ENCODE data around the gene PRXL2A. TPM values are rescaled to one million over a fixed set of nuclear protein-coding genes. Genes with fewer than 3 reads are reported as not detected.
A peak's percentile ranks its signal among the peaks of the same experiment; 100 is the strongest.

The PRXL2A gene
- total and polyA plus RNA-seq, 3 donors from 2014 or later, result 102 to 106 (median 104) TPM

GRCh38 chr10:80372675-80373074 lies 35.7 kb upstream of the PRXL2A start:
- Histone ChIP-seq H3K4me1 (no peaks in the 10 kb centered on the region), H3K27ac (peak overlapping the region in 1 of 2 donors; percentile 56), H3K27me3 (no peaks in the 10 kb centered on the region), H3K36me3 (ENCODE audit: low read depth, missing control alignments) (no peaks in the 10 kb centered on the region), H3K9me3 (no peaks in the 10 kb centered on the region), H3K4me3 (no peak overlapping the region)
- 68 to 69% methylated on average over 5 of the region's 5 CpGs for WGBS, 2 donors
- intact Hi-C loops (cut with DNase I; ENCODE audit: low total_unique reads), result no loop called here
- DNase-seq, result peak; percentile 76
- TF ChIP-seq CTCF (IDR thresholded peaks at IDR 0.05) (no peak), POLR2A (IDR thresholded peaks at IDR 0.05) (no peak)

GRCh38 chr10:80373502-80373901 lies 34.8 kb upstream of the PRXL2A start:
- Histone ChIP-seq H3K36me3 (ENCODE audit: low read depth, missing control alignments) (no peaks in the 10 kb centered on the region), H3K9me3 (no peaks in the 10 kb centered on the region), H3K27ac (peak overlapping the region; percentile 21 to 66), H3K4me3 (no peak overlapping the region), H3K4me1 (no peaks in the 10 kb centered on the region), H3K27me3 (no peaks in the 10 kb centered on the region)
- DNase-seq, result no peak
- TF ChIP-seq POLR2A (IDR thresholded peaks at IDR 0.05) (no peak), CTCF (IDR thresholded peaks at IDR 0.05) (no peak)
- WGBS, 2 donors, result 63% methylated on average over 2 of the region's 2 CpGs
- intact Hi-C loops (cut with DNase I; ENCODE audit: low total_unique reads), result no loop called here

- Histone ChIP-seq H3K27ac (no peak overlapping the region), H3K4me3 (no peak overlapping the region), H3K36me3 (ENCODE audit: low read depth, missing control alignments) (no peaks in the 10 kb centered on the region), H3K9me3 (no peaks in the 10 kb centered on the region), H3K27me3 (no peaks in the 10 kb centered on the region), H3K4me1 (peaks cover 4% of the 10 kb centered on the region)
- TF ChIP-seq CTCF (IDR thresholded peaks at IDR 0.05) (no peak), POLR2A (IDR thresholded peaks at IDR 0.05) (no peak)
- intact Hi-C loops (cut with DNase I; ENCODE audit: low total_unique reads), result no loop called here
- WGBS, 2 donors, result 58 to 79% methylated on average over 3 of the region's 3 CpGs
- no peak for DNase-seq
Measured at GRCh38 chr10:80379701-80380100, 28.6 kb upstream of the PRXL2A start.

GRCh38 chr10:80380185-80380584 lies 28.2 kb upstream of the PRXL2A start:
- intact Hi-C loops (cut with DNase I; ENCODE audit: low total_unique reads), result no loop called here
- peaks cover 4% of the 10 kb centered on the region for H3K4me1 ChIP-seq
- no peaks in the 10 kb centered on the region for H3K27me3 ChIP-seq
- 81 to 95% methylated on average over 4 of the region's 4 CpGs for WGBS, 2 donors
- no peaks in the 10 kb centered on the region for H3K36me3 ChIP-seq (ENCODE audit: low read depth, missing control alignments)
- H3K4me3 ChIP-seq, result no peak overlapping the region
- H3K27ac ChIP-seq, result no peak overlapping the region
- no peak for DNase-seq
- TF ChIP-seq POLR2A (IDR thresholded peaks at IDR 0.05) (no peak), CTCF (IDR thresholded peaks at IDR 0.05) (no peak)
- no peaks in the 10 kb centered on the region for H3K9me3 ChIP-seq

- 33 to 44% methylated on average over 4 of the region's 4 CpGs for WGBS, 2 donors
- Histone ChIP-seq H3K27ac (no peak overlapping the region), H3K4me1 (peaks cover 4% of the 10 kb centered on the region), H3K4me3 (no peak overlapping the region), H3K9me3 (no peaks in the 10 kb centered on the region), H3K27me3 (no peaks in the 10 kb centered on the region), H3K36me3 (ENCODE audit: low read depth, missing control alignments) (no peaks in the 10 kb centered on the region)
- intact Hi-C loops (cut with DNase I; ENCODE audit: low total_unique reads), result no loop called here
- DNase-seq, result peak; percentile 58
- TF ChIP-seq POLR2A (IDR thresholded peaks at IDR 0.05) (no peak), CTCF (IDR thresholded peaks at IDR 0.05) (peak; percentile 14 to 67 (median 65))
Measured at GRCh38 chr10:80382989-80383388, 25.4 kb upstream of the PRXL2A start.
